ENCODE measurements around the gene KRT34. TPM values are rescaled to one million over a fixed set of nuclear protein-coding genes. Genes with fewer than 3 reads are reported as not detected.

Gene KRT34
- total and polyA plus RNA-seq, 2 experiments from 2014 or later, result not detected

DNA sequence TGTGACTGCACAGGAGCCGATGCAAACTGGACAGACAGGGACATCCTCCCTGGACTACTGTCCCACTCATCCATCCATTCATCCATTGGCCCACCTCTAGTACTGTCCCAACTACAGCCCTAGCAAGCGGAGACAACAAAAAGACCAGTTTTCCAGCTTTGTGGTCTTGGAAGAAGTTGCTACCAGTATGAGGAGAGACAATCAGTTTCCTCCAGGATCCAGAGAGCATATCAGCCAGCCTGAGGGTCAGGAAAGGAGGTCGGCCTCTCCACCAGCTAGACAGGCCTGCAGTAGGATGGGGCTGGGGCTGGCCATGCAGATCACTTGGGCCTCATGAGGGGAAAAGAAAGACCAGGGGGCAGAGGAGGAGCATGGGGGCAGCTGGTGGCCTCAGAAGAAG lies 48.3 kb downstream of the KRT34 start (continued):
- TF ChIP-seq, protein P1, sequence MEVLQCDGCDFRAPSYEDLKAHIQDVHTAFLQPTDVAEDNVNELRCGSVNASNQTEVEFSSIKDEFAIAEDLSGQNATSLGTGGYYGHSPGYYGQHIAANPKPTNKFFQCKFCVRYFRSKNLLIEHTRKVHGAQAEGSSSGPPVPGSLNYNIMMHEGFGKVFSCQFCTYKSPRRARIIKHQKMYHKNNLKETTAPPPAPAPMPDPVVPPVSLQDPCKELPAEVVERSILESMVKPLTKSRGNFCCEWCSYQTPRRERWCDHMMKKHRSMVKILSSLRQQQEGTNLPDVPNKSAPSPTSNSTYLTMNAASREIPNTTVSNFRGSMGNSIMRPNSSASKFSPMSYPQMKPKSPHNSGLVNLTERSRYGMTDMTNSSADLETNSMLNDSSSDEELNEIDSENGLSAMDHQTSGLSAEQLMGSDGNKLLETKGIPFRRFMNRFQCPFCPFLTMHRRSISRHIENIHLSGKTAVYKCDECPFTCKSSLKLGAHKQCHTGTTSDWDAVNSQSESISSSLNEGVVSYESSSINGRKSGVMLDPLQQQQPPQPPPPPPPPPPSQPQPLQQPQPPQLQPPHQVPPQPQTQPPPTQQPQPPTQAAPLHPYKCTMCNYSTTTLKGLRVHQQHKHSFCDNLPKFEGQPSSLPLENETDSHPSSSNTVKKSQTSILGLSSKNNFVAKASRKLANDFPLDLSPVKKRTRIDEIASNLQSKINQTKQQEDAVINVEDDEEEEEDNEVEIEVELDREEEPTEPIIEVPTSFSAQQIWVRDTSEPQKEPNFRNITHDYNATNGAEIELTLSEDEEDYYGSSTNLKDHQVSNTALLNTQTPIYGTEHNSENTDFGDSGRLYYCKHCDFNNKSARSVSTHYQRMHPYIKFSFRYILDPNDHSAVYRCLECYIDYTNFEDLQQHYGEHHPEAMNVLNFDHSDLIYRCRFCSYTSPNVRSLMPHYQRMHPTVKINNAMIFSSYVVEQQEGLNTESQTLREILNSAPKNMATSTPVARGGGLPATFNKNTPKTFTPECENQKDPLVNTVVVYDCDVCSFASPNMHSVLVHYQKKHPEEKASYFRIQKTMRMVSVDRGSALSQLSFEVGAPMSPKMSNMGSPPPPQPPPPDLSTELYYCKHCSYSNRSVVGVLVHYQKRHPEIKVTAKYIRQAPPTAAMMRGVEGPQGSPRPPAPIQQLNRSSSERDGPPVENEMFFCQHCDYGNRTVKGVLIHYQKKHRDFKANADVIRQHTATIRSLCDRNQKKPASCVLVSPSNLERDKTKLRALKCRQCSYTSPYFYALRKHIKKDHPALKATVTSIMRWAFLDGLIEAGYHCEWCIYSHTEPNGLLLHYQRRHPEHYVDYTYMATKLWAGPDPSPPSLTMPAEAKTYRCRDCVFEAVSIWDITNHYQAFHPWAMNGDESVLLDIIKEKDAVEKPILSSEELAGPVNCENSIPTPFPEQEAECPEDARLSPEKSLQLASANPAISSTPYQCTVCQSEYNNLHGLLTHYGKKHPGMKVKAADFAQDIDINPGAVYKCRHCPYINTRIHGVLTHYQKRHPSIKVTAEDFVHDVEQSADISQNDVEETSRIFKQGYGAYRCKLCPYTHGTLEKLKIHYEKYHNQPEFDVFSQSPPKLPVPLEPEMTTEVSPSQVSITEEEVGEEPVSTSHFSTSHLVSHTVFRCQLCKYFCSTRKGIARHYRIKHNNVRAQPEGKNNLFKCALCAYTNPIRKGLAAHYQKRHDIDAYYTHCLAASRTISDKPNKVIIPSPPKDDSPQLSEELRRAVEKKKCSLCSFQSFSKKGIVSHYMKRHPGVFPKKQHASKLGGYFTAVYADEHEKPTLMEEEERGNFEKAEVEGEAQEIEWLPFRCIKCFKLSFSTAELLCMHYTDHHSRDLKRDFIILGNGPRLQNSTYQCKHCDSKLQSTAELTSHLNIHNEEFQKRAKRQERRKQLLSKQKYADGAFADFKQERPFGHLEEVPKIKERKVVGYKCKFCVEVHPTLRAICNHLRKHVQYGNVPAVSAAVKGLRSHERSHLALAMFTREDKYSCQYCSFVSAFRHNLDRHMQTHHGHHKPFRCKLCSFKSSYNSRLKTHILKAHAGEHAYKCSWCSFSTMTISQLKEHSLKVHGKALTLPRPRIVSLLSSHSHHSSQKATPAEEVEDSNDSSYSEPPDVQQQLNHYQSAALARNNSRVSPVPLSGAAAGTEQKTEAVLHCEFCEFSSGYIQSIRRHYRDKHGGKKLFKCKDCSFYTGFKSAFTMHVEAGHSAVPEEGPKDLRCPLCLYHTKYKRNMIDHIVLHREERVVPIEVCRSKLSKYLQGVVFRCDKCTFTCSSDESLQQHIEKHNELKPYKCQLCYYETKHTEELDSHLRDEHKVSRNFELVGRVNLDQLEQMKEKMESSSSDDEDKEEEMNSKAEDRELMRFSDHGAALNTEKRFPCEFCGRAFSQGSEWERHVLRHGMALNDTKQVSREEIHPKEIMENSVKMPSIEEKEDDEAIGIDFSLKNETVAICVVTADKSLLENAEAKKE (CRISPR knock-in tag; IDR thresholded peaks at IDR 0.05), result no peak
- no peak for TF ChIP-seq STAT1 (IDR thresholded peaks at IDR 0.05; ENCODE audit: unreplicated experiment)
- TF ChIP-seq NANOG (IDR thresholded peaks at IDR 0.05; ENCODE audit: borderline replicate concordance), result no peak
- no peak for TF ChIP-seq ZNF114 (CRISPR knock-in tag; IDR thresholded peaks at IDR 0.05)
- TF ChIP-seq, protein P2, sequence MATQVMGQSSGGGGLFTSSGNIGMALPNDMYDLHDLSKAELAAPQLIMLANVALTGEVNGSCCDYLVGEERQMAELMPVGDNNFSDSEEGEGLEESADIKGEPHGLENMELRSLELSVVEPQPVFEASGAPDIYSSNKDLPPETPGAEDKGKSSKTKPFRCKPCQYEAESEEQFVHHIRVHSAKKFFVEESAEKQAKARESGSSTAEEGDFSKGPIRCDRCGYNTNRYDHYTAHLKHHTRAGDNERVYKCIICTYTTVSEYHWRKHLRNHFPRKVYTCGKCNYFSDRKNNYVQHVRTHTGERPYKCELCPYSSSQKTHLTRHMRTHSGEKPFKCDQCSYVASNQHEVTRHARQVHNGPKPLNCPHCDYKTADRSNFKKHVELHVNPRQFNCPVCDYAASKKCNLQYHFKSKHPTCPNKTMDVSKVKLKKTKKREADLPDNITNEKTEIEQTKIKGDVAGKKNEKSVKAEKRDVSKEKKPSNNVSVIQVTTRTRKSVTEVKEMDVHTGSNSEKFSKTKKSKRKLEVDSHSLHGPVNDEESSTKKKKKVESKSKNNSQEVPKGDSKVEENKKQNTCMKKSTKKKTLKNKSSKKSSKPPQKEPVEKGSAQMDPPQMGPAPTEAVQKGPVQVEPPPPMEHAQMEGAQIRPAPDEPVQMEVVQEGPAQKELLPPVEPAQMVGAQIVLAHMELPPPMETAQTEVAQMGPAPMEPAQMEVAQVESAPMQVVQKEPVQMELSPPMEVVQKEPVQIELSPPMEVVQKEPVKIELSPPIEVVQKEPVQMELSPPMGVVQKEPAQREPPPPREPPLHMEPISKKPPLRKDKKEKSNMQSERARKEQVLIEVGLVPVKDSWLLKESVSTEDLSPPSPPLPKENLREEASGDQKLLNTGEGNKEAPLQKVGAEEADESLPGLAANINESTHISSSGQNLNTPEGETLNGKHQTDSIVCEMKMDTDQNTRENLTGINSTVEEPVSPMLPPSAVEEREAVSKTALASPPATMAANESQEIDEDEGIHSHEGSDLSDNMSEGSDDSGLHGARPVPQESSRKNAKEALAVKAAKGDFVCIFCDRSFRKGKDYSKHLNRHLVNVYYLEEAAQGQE (IDR thresholded peaks at IDR 0.05; ENCODE audit: unreplicated experiment), result no peak
- TF ChIP-seq JUNB (IDR thresholded peaks at IDR 0.05; ENCODE audit: unreplicated experiment), result no peak
- no peak for TF ChIP-seq EZH2 (IDR thresholded peaks at IDR 0.05; ENCODE audit: low read depth, unreplicated experiment)
